ENCODE measurements around the gene PMM2.

Gene PMM2

GRCh38 chr16:8887952-8888560 is 90.4 kb downstream of the PMM2 start:
- H3K36me3 ChIP-seq (ENCODE audit: control insufficient read depth in 1 of 2, insufficient read depth in 2 of 2, low read depth in 1 of 2, low read length in 2 of 2): peaks cover 45 to 47% of the 10 kb centered on the region in 2 experiments
- peaks cover 21% of the 10 kb centered on the region for H3K79me1 ChIP-seq (replicated peaks; ENCODE audit: low read length, poor library complexity, severe bottlenecking)
- H3K9me3 ChIP-seq (ENCODE audit: control insufficient read depth, low read length): no peaks in the 10 kb centered on the region
- H3K18ac ChIP-seq (ENCODE audit: low read depth in 1 of 2, low read length in 2 of 2): no peak overlapping the region
- no peak overlapping the region for H2BK120ac ChIP-seq (ENCODE audit: low read depth, low read length)
- H3K14ac ChIP-seq (ENCODE audit: low read length in 2 of 2): no peak overlapping the region
- no peaks in the 10 kb centered on the region for H3K27me3 ChIP-seq (ENCODE audit: control insufficient read depth in 1 of 2, insufficient read depth in 1 of 2, low read length in 2 of 2)
- H2AFZ ChIP-seq (ENCODE audit: low read depth, low read length): no peak overlapping the region
- H2BK15ac ChIP-seq (ENCODE audit: low read depth, poor library complexity, severe bottlenecking): no peak overlapping the region
- no peak overlapping the region for H3K23ac ChIP-seq (ENCODE audit: low read length in 2 of 2)
- no peak overlapping the region for H3K4me2 ChIP-seq (ENCODE audit: low read length, poor library complexity, severe bottlenecking)
- no peak overlapping the region for H2AK5ac ChIP-seq (ENCODE audit: low read length, severe bottlenecking)
- 82% methylated on average over 16 of the region's 16 CpGs for WGBS
- no peak overlapping the region for H3K4ac ChIP-seq (ENCODE audit: low read depth in 1 of 2, low read length in 2 of 2)
- H2BK12ac ChIP-seq (ENCODE audit: low read length in 2 of 2): peak overlapping the region in 1 of 2 experiments; percentile 29
- peak; percentile 72 for DNase-seq
- H4K91ac ChIP-seq (ENCODE audit: low read length): no peak overlapping the region
- H3K4me3 ChIP-seq (ENCODE audit: insufficient read depth in 1 of 2, low read depth in 1 of 2, low read length in 2 of 2): no peak overlapping the region
- no peak overlapping the region for H2BK5ac ChIP-seq (ENCODE audit: low read depth, low read length, poor library complexity, severe bottlenecking)
- H3K27ac ChIP-seq (ENCODE audit: low read length, poor library complexity, severe bottlenecking): no peak overlapping the region
- H3K4me1 ChIP-seq (ENCODE audit: control insufficient read depth, insufficient read depth, low read depth, low read length): peaks cover 42% of the 10 kb centered on the region
- H4K8ac ChIP-seq (ENCODE audit: low read length): no peak overlapping the region
- no peak overlapping the region for H3K9ac ChIP-seq (ENCODE audit: low read length)

GRCh38 chr16:8888951-8889892 is 91.6 kb downstream of the PMM2 start:
- H3K27ac ChIP-seq (ENCODE audit: low read length, poor library complexity, severe bottlenecking): no peak overlapping the region
- no peak overlapping the region for H3K18ac ChIP-seq (ENCODE audit: low read depth in 1 of 2, low read length in 2 of 2)
- H2BK120ac ChIP-seq (ENCODE audit: low read depth, low read length): no peak overlapping the region
- H3K4ac ChIP-seq (ENCODE audit: low read depth in 1 of 2, low read length in 2 of 2): no peak overlapping the region
- DNase-seq: no peak
- no peak overlapping the region for H3K4me2 ChIP-seq (ENCODE audit: low read length, poor library complexity, severe bottlenecking)
- H3K79me1 ChIP-seq (replicated peaks; ENCODE audit: low read length, poor library complexity, severe bottlenecking): peaks cover 20% of the 10 kb centered on the region
- H4K91ac ChIP-seq (ENCODE audit: low read length): no peak overlapping the region
- H2AFZ ChIP-seq (ENCODE audit: low read depth, low read length): no peak overlapping the region
- H3K27me3 ChIP-seq (ENCODE audit: control insufficient read depth in 1 of 2, insufficient read depth in 1 of 2, low read length in 2 of 2): no peaks in the 10 kb centered on the region
- no peak overlapping the region for H3K9ac ChIP-seq (ENCODE audit: low read length)
- H3K9me3 ChIP-seq (ENCODE audit: control insufficient read depth, low read length): no peaks in the 10 kb centered on the region
- H3K4me3 ChIP-seq (ENCODE audit: insufficient read depth in 1 of 2, low read depth in 1 of 2, low read length in 2 of 2): no peak overlapping the region
- H2AK5ac ChIP-seq (ENCODE audit: low read length, severe bottlenecking): no peak overlapping the region
- no peak overlapping the region for H3K23ac ChIP-seq (ENCODE audit: low read length in 2 of 2)
- H2BK15ac ChIP-seq (ENCODE audit: low read depth, poor library complexity, severe bottlenecking): no peak overlapping the region
- no peak overlapping the region for H2BK5ac ChIP-seq (ENCODE audit: low read depth, low read length, poor library complexity, severe bottlenecking)
- peaks cover 56 to 59% of the 10 kb centered on the region in 2 experiments for H3K36me3 ChIP-seq (ENCODE audit: control insufficient read depth in 1 of 2, insufficient read depth in 2 of 2, low read depth in 1 of 2, low read length in 2 of 2)
- H3K4me1 ChIP-seq (ENCODE audit: control insufficient read depth, insufficient read depth, low read depth, low read length): peaks cover 39% of the 10 kb centered on the region
- no peak overlapping the region for H2BK12ac ChIP-seq (ENCODE audit: low read length in 2 of 2)
- no peak overlapping the region for H4K8ac ChIP-seq (ENCODE audit: low read length)
- no peak overlapping the region for H3K14ac ChIP-seq (ENCODE audit: low read length in 2 of 2)
- WGBS: 93% methylated on average over 22 of the region's 23 CpGs

- Histone ChIP-seq H3K4ac (ENCODE audit: low read depth in 1 of 2, low read length in 2 of 2) (no peak overlapping the region), H3K9ac (ENCODE audit: low read length) (no peak overlapping the region), H3K4me1 (ENCODE audit: control insufficient read depth, insufficient read depth, low read depth, low read length) (peaks cover 32% of the 10 kb centered on the region), H3K9me3 (ENCODE audit: control insufficient read depth, low read length) (no peaks in the 10 kb centered on the region), H2BK120ac (ENCODE audit: low read depth, low read length) (no peak overlapping the region), H3K36me3 (ENCODE audit: control insufficient read depth in 1 of 2, insufficient read depth in 2 of 2, low read depth in 1 of 2, low read length in 2 of 2) (peaks cover 64 to 67% of the 10 kb centered on the region in 2 experiments), H2BK12ac (ENCODE audit: low read length in 2 of 2) (no peak overlapping the region), H3K4me3 (ENCODE audit: insufficient read depth in 1 of 2, low read depth in 1 of 2, low read length in 2 of 2) (no peak overlapping the region), H3K27me3 (ENCODE audit: control insufficient read depth in 1 of 2, insufficient read depth in 1 of 2, low read length in 2 of 2) (no peaks in the 10 kb centered on the region), H2AK5ac (ENCODE audit: low read length, severe bottlenecking) (no peak overlapping the region), H3K18ac (ENCODE audit: low read depth in 1 of 2, low read length in 2 of 2) (no peak overlapping the region), H2BK15ac (ENCODE audit: low read depth, poor library complexity, severe bottlenecking) (no peak overlapping the region), H3K79me1 (replicated peaks; ENCODE audit: low read length, poor library complexity, severe bottlenecking) (peaks cover 25% of the 10 kb centered on the region), H4K8ac (ENCODE audit: low read length) (no peak overlapping the region), H4K91ac (ENCODE audit: low read length) (no peak overlapping the region), H3K4me2 (ENCODE audit: low read length, poor library complexity, severe bottlenecking) (no peak overlapping the region), H3K14ac (ENCODE audit: low read length in 2 of 2) (no peak overlapping the region), H2AFZ (ENCODE audit: low read depth, low read length) (no peak overlapping the region), H3K23ac (ENCODE audit: low read length in 2 of 2) (no peak overlapping the region), H2BK5ac (ENCODE audit: low read depth, low read length, poor library complexity, severe bottlenecking) (no peak overlapping the region), H3K27ac (ENCODE audit: low read length, poor library complexity, severe bottlenecking) (no peak overlapping the region)
- no peak for DNase-seq
- 95% methylated on average over 14 of the region's 14 CpGs for WGBS
These were observed 92.4 kb downstream of the PMM2 start for GRCh38 chr16:8889893-8890548.

GRCh38 chr16:8890549-8890921 is 92.9 kb downstream of the PMM2 start:
- Histone ChIP-seq H3K4me1 (ENCODE audit: control insufficient read depth, insufficient read depth, low read depth, low read length) (peaks cover 27% of the 10 kb centered on the region), H3K14ac (ENCODE audit: low read length in 2 of 2) (no peak overlapping the region), H3K23ac (ENCODE audit: low read length in 2 of 2) (no peak overlapping the region), H3K4me2 (ENCODE audit: low read length, poor library complexity, severe bottlenecking) (no peak overlapping the region), H3K79me1 (replicated peaks; ENCODE audit: low read length, poor library complexity, severe bottlenecking) (peaks cover 29% of the 10 kb centered on the region), H3K36me3 (ENCODE audit: control insufficient read depth in 1 of 2, insufficient read depth in 2 of 2, low read depth in 1 of 2, low read length in 2 of 2) (peaks cover 65 to 72% of the 10 kb centered on the region in 2 experiments), H3K27ac (ENCODE audit: low read length, poor library complexity, severe bottlenecking) (no peak overlapping the region), H2BK15ac (ENCODE audit: low read depth, poor library complexity, severe bottlenecking) (no peak overlapping the region), H3K9ac (ENCODE audit: low read length) (no peak overlapping the region), H3K9me3 (ENCODE audit: control insufficient read depth, low read length) (no peaks in the 10 kb centered on the region), H4K8ac (ENCODE audit: low read length) (no peak overlapping the region), H3K27me3 (ENCODE audit: control insufficient read depth in 1 of 2, insufficient read depth in 1 of 2, low read length in 2 of 2) (no peaks in the 10 kb centered on the region), H3K4me3 (ENCODE audit: insufficient read depth in 1 of 2, low read depth in 1 of 2, low read length in 2 of 2) (no peak overlapping the region), H2BK5ac (ENCODE audit: low read depth, low read length, poor library complexity, severe bottlenecking) (no peak overlapping the region), H2AK5ac (ENCODE audit: low read length, severe bottlenecking) (no peak overlapping the region), H2BK120ac (ENCODE audit: low read depth, low read length) (no peak overlapping the region), H4K91ac (ENCODE audit: low read length) (no peak overlapping the region), H3K18ac (ENCODE audit: low read depth in 1 of 2, low read length in 2 of 2) (no peak overlapping the region), H2AFZ (ENCODE audit: low read depth, low read length) (no peak overlapping the region), H2BK12ac (ENCODE audit: low read length in 2 of 2) (no peak overlapping the region), H3K4ac (ENCODE audit: low read depth in 1 of 2, low read length in 2 of 2) (no peak overlapping the region)
- 92% methylated on average over 5 of the region's 5 CpGs for WGBS
- no peak for DNase-seq
